Astrocyte (in vitro differentiated cells and primary cell): Measurements from ENCODE around the gene LEO1.

Experiments used
- EZH2 ChIP-seq: IDR thresholded peaks from 2 replicates; pipeline ENCODE4 v1.6.1; 2012; ENCODE audit warnings: mild to moderate bottlenecking, low read length, inconsistent platforms; ENCODE audit not compliant: insufficient read depth
- TF ChIP-seq, protein P1 (sequence below): IDR thresholded peaks from 2 replicates; pipeline ENCODE4 v1.5.1; 2011; ENCODE audit warnings: low read depth, mild to moderate bottlenecking, inconsistent platforms, low read length, moderate library complexity; ENCODE audit not compliant: insufficient read depth

DNA sequence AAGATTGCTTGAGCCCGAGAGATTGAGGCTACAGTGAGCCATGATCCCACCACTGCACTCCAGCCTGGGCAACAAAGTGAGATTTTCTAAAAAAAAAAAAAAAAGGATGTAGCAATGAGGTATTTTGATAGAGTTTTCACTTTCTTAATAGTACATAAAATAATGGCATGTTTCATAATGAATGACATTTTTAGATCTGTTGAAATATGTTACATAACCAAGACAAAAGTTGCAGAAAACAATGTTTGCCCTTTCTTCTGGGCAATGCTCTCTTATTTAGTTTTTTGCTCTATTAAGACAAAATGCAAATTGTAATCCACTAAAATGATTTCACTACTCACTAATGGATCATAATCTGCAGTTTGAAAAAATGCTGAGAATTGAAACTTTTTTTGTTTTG, 43.0 kb upstream of the LEO1 start:
- TF ChIP-seq, protein P1, sequence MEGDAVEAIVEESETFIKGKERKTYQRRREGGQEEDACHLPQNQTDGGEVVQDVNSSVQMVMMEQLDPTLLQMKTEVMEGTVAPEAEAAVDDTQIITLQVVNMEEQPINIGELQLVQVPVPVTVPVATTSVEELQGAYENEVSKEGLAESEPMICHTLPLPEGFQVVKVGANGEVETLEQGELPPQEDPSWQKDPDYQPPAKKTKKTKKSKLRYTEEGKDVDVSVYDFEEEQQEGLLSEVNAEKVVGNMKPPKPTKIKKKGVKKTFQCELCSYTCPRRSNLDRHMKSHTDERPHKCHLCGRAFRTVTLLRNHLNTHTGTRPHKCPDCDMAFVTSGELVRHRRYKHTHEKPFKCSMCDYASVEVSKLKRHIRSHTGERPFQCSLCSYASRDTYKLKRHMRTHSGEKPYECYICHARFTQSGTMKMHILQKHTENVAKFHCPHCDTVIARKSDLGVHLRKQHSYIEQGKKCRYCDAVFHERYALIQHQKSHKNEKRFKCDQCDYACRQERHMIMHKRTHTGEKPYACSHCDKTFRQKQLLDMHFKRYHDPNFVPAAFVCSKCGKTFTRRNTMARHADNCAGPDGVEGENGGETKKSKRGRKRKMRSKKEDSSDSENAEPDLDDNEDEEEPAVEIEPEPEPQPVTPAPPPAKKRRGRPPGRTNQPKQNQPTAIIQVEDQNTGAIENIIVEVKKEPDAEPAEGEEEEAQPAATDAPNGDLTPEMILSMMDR = no peak
- TF ChIP-seq EZH2 = no peak
